Activated CD4-positive, alpha-beta memory T cell treated with anti-CD3 and anti-CD28 coated beads, Interleukin-2, amount 10 ng/mL, durations not matched to agents 7 days and 5 days (primary cell): ENCODE data around the gene FCGR1A. TPM values are rescaled to one million over a fixed set of nuclear protein-coding genes. Genes with fewer than 3 reads are reported as not detected.
"Not testable (repeated sequence)": the region's sequence is repeated elsewhere in the genome, so short reads cannot be mapped to it uniquely, and the experiment has no call there.

Source experiments
- CTCF ChIA-PET: fragments of 350-600 bp; sonication (Branson Sonifier 250); formaldehyde crosslinking; loops from one replicate; lab custom pipeline; 2021; ENCODE audit warnings: antibody characterized with exemption, inconsistent platforms; lab: Charles Lee
- POLR2A ChIA-PET: fragments of 350-600 bp; sonication (Branson Sonifier 250); formaldehyde crosslinking; loops from one replicate; lab custom pipeline; 2021; ENCODE audit warnings: antibody characterized with exemption; lab: Charles Lee
- DNase-seq: peaks from one replicate; pipeline ENCODE4 v3.0.0-alpha.2; 2020
- H3K27ac Mint-ChIP-seq: one replicate; pipeline ENCODE4 v1.8.0; 2021; ENCODE audit warnings: mild to moderate bottlenecking, mixed read lengths
- H3K27me3 Mint-ChIP-seq: one replicate; pipeline ENCODE4 v1.8.0; 2021; ENCODE audit warnings: mixed read lengths
- H3K36me3 Mint-ChIP-seq: one replicate; pipeline ENCODE4 v1.8.0; 2021; ENCODE audit warnings: low read depth, mixed read lengths
- H3K4me1 Mint-ChIP-seq: one replicate; pipeline ENCODE4 v1.8.0; 2021; ENCODE audit warnings: mixed read lengths
- H3K4me3 Mint-ChIP-seq: one replicate; pipeline ENCODE4 v1.8.0; 2021; ENCODE audit warnings: mild to moderate bottlenecking, mixed read lengths
- H3K9me3 Mint-ChIP-seq: one replicate; pipeline ENCODE4 v1.8.0; 2021; ENCODE audit warnings: mixed read lengths
- total RNA-seq, 2 experiments: library from RNA; stranded (reverse); gene quantifications; one replicate each; pipeline ENCODE4 v1.2.3, GENCODE V29; 2021

The FCGR1A gene
- total RNA-seq, 2 experiments from 2014 or later, result 0.58 to 1.1 TPM

DNA sequence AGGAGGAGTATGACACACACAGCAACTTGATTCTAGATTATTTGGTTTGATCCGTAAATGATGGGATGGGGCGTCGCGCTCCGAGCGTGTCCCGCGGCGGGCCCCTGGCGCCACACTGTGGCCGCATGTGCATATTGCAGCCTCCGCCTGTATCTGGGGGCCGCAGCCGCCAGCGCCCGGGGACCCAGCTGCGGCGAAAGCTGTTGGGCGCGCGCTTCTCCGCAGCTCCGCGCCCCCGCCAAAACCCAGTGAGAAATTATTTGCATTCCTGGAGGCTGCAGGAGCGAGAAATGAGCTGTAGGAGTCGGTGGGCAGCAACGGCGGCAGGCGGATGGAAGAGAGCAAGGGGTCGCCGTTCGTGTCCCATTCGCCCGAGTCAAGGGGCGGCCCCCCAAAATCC lies 10.0 kb downstream of the FCGR1A start:
- H3K36me3 Mint-ChIP-seq, POLR2A ChIA-PET, CTCF ChIA-PET, H3K27me3 Mint-ChIP-seq, H3K9me3 Mint-ChIP-seq, H3K4me1 Mint-ChIP-seq: not testable (repeated sequence)
- peak overlapping the region; percentile 99 for H3K4me3 Mint-ChIP-seq
- peak overlapping the region; percentile 99 for H3K27ac Mint-ChIP-seq
- peak; percentile 64 for DNase-seq

DNA sequence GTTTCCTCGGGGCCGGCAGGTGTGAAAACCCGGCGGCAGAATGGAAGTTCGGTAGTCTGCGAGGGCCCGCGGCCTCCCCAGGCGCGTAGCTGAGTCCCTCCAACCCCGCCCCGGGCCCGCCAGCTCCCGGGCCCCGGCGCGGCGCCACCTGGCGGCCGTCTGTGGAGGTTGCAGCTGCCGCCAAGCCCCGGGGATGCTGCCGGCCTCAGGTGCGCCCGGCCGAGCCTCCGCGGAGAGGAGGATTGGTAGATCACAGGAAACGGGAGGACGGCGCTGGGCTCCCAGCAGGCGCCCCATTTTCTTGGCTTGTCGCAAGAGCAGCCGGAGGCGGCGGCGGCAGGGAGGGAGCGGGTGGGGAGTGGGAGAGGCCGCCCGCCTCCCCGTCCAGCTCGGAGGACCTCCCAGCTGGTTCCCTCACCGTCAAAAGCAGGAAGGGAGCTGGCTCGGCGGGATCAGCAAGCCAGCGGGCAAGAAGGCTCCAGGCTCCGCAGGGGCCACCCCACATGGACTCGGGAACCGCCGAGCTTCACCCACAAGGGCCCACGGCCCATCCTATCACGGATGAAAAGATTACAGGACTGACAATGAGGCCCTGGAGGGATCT lies 10.5 kb downstream of the FCGR1A start:
- H3K27ac Mint-ChIP-seq, H3K36me3 Mint-ChIP-seq, H3K4me1 Mint-ChIP-seq, H3K9me3 Mint-ChIP-seq, POLR2A ChIA-PET, CTCF ChIA-PET, H3K27me3 Mint-ChIP-seq: not testable (repeated sequence)
- peak overlapping the region; percentile 60 for H3K4me3 Mint-ChIP-seq
- peak; percentile 85 for DNase-seq

GRCh38 chr1:149793885-149794284 lies 11.4 kb downstream of the FCGR1A start:
- POLR2A ChIA-PET, H3K4me3 Mint-ChIP-seq, H3K27ac Mint-ChIP-seq, H3K9me3 Mint-ChIP-seq, H3K36me3 Mint-ChIP-seq, H3K4me1 Mint-ChIP-seq, DNase-seq, H3K27me3 Mint-ChIP-seq, CTCF ChIA-PET: not testable (repeated sequence)

DNA sequence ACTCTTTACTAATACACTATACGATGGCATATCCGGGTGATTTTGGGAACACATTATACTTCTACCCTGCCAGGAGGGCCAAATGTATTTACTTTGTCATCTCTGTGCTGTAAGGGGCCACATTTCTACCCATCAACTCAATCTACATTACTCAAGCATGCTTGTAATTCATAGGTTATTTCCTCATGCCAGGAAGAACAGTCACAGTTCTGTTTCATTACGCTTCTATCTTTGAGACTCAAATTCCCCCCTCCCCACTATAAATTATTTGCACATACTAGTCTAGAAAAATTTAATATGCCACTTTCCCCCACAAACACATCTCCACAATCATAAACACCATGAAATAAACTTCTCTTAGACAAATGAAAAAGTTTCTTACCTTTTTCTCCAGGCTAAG lies 19.1 kb downstream of the FCGR1A start:
- POLR2A ChIA-PET, H3K27me3 Mint-ChIP-seq, H3K9me3 Mint-ChIP-seq, H3K36me3 Mint-ChIP-seq, H3K4me1 Mint-ChIP-seq, CTCF ChIA-PET, H3K27ac Mint-ChIP-seq, H3K4me3 Mint-ChIP-seq, DNase-seq: not testable (repeated sequence)

DNA sequence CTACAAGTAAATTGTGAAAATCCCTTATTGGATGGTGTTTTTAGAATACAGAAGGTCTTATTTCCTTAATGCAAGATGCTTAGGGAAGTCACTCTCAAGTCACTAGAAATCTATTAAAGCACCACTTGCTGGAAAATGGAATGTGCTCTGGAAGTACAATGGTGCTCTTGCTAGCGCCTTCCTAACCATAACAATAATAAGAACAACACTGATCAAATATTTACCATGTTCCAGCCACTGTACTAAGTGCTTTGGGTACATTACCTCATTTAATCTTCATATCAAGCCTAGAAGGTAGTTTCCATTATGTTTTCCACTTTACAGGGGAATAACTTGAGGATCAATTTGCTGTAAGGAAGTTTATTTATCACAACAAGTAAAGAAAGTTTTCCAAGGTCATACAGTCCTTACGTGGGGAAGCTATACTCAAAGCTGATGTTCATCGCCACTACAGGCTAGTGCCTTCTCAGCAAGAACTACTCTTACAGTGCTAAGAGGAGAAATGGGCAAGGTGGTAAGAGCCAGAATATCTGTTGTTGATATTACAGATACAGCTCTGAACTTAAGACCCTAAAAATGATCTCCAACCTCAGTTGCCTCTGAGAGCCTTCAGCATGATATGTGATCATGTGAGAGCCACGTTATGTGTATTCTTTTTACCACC lies 22.1 kb downstream of the FCGR1A start:
- DNase-seq, POLR2A ChIA-PET, H3K27me3 Mint-ChIP-seq, H3K36me3 Mint-ChIP-seq, H3K4me1 Mint-ChIP-seq, H3K9me3 Mint-ChIP-seq, H3K27ac Mint-ChIP-seq, H3K4me3 Mint-ChIP-seq, CTCF ChIA-PET: not testable (repeated sequence)

DNA sequence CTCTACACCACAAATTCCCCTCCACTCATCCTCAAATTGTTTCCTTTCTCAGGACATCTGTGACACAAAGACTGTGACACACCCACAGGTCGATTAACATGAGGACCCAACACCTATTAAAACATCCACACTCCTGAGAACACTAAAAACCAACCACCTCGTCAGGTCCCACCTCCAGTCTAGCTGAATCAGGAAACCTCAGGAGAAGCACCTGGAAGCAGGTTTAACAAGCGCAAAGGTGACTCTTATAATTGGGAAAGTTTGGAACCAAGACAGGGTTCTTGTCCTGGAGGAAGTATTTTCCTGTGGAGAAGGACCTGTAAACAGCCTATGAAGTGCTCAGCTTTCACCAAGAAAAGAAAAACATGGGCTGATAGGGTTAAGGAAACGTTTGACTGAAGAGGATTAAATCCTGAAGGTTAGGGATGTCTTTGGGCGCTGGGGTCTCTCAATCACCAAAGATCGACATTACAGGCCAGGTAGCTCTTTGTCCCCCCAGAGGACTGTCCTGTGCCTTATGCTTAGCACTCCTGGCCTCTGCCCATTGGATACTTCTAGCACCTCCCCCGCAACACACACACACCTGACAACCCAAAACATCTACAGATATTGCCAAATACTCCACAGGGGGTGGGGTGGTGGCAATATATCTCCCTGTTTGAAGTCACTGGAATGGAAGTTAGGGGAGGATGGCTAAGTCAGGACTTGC lies 28.4 kb downstream of the FCGR1A start:
- H3K9me3 Mint-ChIP-seq, CTCF ChIA-PET, H3K36me3 Mint-ChIP-seq, H3K27me3 Mint-ChIP-seq, H3K27ac Mint-ChIP-seq: not testable (repeated sequence)
- Mint-ChIP-seq H3K4me3 (peak overlapping the region; percentile 52), H3K4me1 (peaks cover 11% of the 10 kb centered on the region)
- POLR2A ChIA-PET, result interaction anchor here (1.3 kb wide), 1 partner anchor 74 kb away, joined by 4 read pairs; no protein-coding TSS in a partner anchor
- DNase-seq, result peak; percentile 28

- Mint-ChIP-seq H3K4me1 (peaks cover 11% of the 10 kb centered on the region), H3K27ac (peak overlapping the region; percentile 99), H3K4me3 (peak overlapping the region; percentile 88)
- H3K9me3 Mint-ChIP-seq, H3K36me3 Mint-ChIP-seq, CTCF ChIA-PET, H3K27me3 Mint-ChIP-seq: not testable (repeated sequence)
- peak; percentile 33 for DNase-seq
- POLR2A ChIA-PET, result interaction anchor here (2.0 to 2.1 kb wide), 2 partner anchors 73 to 75 kb away, joined by 6 to 24 read pairs; a partner anchor contains a TSS
Measured at GRCh38 chr1:149811514-149811889, 29.0 kb downstream of the FCGR1A start.

GRCh38 chr1:149811890-149812829 lies 29.7 kb downstream of the FCGR1A start:
- POLR2A ChIA-PET, result interaction anchor here (0.6 to 2.1 kb wide), 4 partner anchors 32 to 75 kb away, joined by 4 to 24 read pairs (median 6); a partner anchor contains a TSS
- H3K36me3 Mint-ChIP-seq, CTCF ChIA-PET, H3K27me3 Mint-ChIP-seq, H3K9me3 Mint-ChIP-seq: not testable (repeated sequence)
- peak; percentile 88 for DNase-seq
- Mint-ChIP-seq H3K4me3 (peak overlapping the region; percentile 88), H3K27ac (peak overlapping the region; percentile 99), H3K4me1 (peaks cover 11% of the 10 kb centered on the region)

DNA sequence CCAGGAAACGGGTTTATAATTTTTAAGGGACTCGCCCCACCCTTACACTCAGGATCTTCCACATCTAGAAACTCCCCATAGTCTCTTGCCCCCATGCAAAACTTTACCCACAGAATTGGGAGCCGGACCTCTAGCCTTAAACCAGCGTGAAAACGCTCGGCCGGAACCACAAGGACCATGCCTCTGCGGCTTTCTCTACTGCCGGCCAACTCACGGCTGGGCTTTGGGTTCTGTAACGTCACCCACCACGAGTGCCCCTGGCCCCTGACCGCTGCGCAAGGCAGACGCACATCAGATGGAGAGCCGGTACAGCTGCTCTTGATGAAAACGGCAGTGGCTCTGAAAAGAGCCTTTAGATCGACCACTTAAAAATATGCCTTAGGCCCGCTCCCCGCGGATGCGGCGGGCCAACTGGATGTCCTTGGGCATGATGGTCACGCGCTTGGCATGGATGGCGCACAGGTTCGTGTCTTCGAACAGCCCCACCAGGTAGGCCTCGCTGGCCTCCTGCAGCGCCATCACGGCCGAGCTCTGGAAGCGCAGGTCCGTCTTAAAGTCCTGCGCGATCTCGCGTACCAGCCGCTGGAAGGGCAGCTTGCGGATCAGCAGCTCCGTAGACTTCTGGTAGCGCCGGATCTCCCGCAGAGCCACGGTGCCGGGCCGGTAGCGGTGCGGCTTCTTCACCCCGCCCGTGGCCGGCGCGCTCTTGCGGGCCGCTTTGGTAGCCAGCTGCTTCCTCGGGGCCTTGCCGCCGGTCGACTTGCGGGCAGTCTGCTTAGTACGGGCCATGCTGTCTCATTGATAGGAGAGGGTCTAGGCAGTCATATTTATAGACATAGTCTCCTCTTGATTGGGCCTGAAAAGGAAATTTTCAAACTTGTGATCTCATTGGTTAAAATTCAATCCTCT lies 30.7 kb downstream of the FCGR1A start:
- POLR2A ChIA-PET, result interaction anchor here (0.7 to 2.1 kb wide), 3 partner anchors 31 to 74 kb away, joined by 4 to 24 read pairs (median 6); a partner anchor contains a TSS
- H3K27me3 Mint-ChIP-seq, CTCF ChIA-PET, H3K9me3 Mint-ChIP-seq, H3K36me3 Mint-ChIP-seq: not testable (repeated sequence)
- Mint-ChIP-seq H3K27ac (peak overlapping the region; percentile 99), H3K4me3 (peak overlapping the region; percentile 88), H3K4me1 (peaks cover 11% of the 10 kb centered on the region)
- DNase-seq, result peak; percentile 69

- DNase-seq, H3K4me3 Mint-ChIP-seq, POLR2A ChIA-PET: not testable (repeated sequence)
Measured at GRCh38 chr1:149820387-149820786, 37.9 kb downstream of the FCGR1A start.

DNA sequence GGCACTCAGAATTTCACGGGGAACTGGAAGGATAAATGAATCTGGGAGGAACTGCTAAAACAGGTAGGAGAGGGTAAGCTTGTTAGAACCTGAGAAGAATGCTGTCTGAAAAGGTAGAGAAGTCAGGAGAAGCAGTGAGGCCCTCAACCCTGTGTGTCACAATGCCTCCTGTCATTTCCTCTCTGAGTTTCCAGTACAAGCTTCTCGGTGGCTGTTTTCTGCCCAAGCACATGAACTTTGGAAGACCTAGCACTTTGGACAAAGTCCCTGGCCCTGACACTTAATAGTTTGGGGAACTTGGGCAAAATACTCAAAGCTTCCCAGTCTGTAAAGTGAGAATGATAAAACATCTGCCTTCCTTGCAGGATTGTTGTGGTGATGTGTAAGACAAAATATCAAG lies 44.1 kb downstream of the FCGR1A start:
- H3K36me3 Mint-ChIP-seq, CTCF ChIA-PET, H3K27ac Mint-ChIP-seq, POLR2A ChIA-PET, H3K4me1 Mint-ChIP-seq, DNase-seq, H3K9me3 Mint-ChIP-seq, H3K27me3 Mint-ChIP-seq, H3K4me3 Mint-ChIP-seq: not testable (repeated sequence)

More at GRCh38 chr1:149820387-149820786, 37.9 kb downstream of the FCGR1A start:
- H3K27me3 Mint-ChIP-seq, H3K4me1 Mint-ChIP-seq, H3K36me3 Mint-ChIP-seq, CTCF ChIA-PET, H3K9me3 Mint-ChIP-seq, H3K27ac Mint-ChIP-seq: not testable (repeated sequence)

GRCh38 chr1:149831764-149832315 lies 49.3 kb downstream of the FCGR1A start:
- H3K9me3 Mint-ChIP-seq, DNase-seq, H3K4me1 Mint-ChIP-seq, H3K36me3 Mint-ChIP-seq, H3K27ac Mint-ChIP-seq, H3K27me3 Mint-ChIP-seq, POLR2A ChIA-PET, CTCF ChIA-PET, H3K4me3 Mint-ChIP-seq: not testable (repeated sequence)
